ENCODE measurements around the gene EPHA2. TPM values are rescaled to one million over a fixed set of nuclear protein-coding genes. Genes with fewer than 3 reads are reported as not detected.

The EPHA2 gene
- total RNA-seq, 2 experiments from 2014 or later: 0.19 to 0.21 TPM

- ChIA-PET POLR2A (no interaction called here), CTCF (interaction anchor here (0.6 to 0.8 kb wide), 2 partner anchors 10 to 14 kb away, joined by 3 read pairs; no protein-coding TSS in a partner anchor)
- DNase-seq (no peak), ATAC-seq (no peak)
- H3K27ac Mint-ChIP-seq: peak overlapping the region; percentile 8
- H3K4me1 Mint-ChIP-seq: peaks cover 40% of the 10 kb centered on the region
- H3K4me3 Mint-ChIP-seq: no peak overlapping the region
- no peaks in the 10 kb centered on the region for H3K9me3 Mint-ChIP-seq (ENCODE audit: low read depth)
- H3K27me3 Mint-ChIP-seq: peaks cover 5% of the 10 kb centered on the region
- intact Hi-C loops (cut with DNase I, micrococcal nuclease): no loop called here
- H3K36me3 Mint-ChIP-seq (ENCODE audit: low read depth): no peaks in the 10 kb centered on the region
These were observed 2.5 kb downstream of the EPHA2 start for GRCh38 chr1:16153096-16153998.

GRCh38 chr1:16152481-16153087 lies 3.3 kb downstream of the EPHA2 start:
- DNase-seq: no peak
- Mint-ChIP-seq H3K4me1 (peaks cover 32% of the 10 kb centered on the region), H3K27me3 (peaks cover 5% of the 10 kb centered on the region), H3K36me3 (ENCODE audit: low read depth) (no peaks in the 10 kb centered on the region), H3K4me3 (no peak overlapping the region), H3K27ac (no peak overlapping the region), H3K9me3 (ENCODE audit: low read depth) (no peaks in the 10 kb centered on the region)
- intact Hi-C loops (cut with DNase I, micrococcal nuclease): no loop called here
- ChIA-PET CTCF (interaction anchor here (0.6 kb wide), 1 partner anchor 1145 kb away, joined by 4 read pairs; no protein-coding TSS in a partner anchor), POLR2A (no interaction called here)
- no peak for ATAC-seq

- H3K9me3 Mint-ChIP-seq (ENCODE audit: low read depth): no peaks in the 10 kb centered on the region
- no peaks in the 10 kb centered on the region for H3K36me3 Mint-ChIP-seq (ENCODE audit: low read depth)
- H3K27ac Mint-ChIP-seq: no peak overlapping the region
- H3K4me1 Mint-ChIP-seq: peaks cover 26% of the 10 kb centered on the region
- DNase-seq (no peak), ATAC-seq (no peak)
- intact Hi-C loops (cut with DNase I, micrococcal nuclease): no loop called here
- H3K4me3 Mint-ChIP-seq: no peak overlapping the region
- ChIA-PET POLR2A (no interaction called here), CTCF (interaction anchor here (0.6 kb wide), 1 partner anchor 1145 kb away, joined by 4 read pairs; no protein-coding TSS in a partner anchor)
- H3K27me3 Mint-ChIP-seq: peaks cover 5% of the 10 kb centered on the region
These were observed 3.9 kb downstream of the EPHA2 start for GRCh38 chr1:16151995-16152384.

- ChIA-PET POLR2A (no interaction called here), CTCF (no interaction called here)
- no peak overlapping the region for H3K27ac Mint-ChIP-seq
- H3K27me3 Mint-ChIP-seq: peaks cover 5% of the 10 kb centered on the region
- H3K4me3 Mint-ChIP-seq: no peak overlapping the region
- H3K4me1 Mint-ChIP-seq: peaks cover 20% of the 10 kb centered on the region
- no peak for DNase-seq
- ATAC-seq: no peak
- no peaks in the 10 kb centered on the region for H3K9me3 Mint-ChIP-seq (ENCODE audit: low read depth)
- H3K36me3 Mint-ChIP-seq (ENCODE audit: low read depth): no peaks in the 10 kb centered on the region
- intact Hi-C loops (cut with DNase I, micrococcal nuclease): no loop called here
These were observed 4.5 kb downstream of the EPHA2 start for GRCh38 chr1:16151196-16151994.

- Mint-ChIP-seq H3K4me3 (no peak overlapping the region), H3K27ac (no peak overlapping the region), H3K9me3 (ENCODE audit: low read depth) (no peaks in the 10 kb centered on the region), H3K4me1 (peaks cover 15% of the 10 kb centered on the region), H3K36me3 (ENCODE audit: low read depth) (no peaks in the 10 kb centered on the region), H3K27me3 (peaks cover 4% of the 10 kb centered on the region)
- intact Hi-C loops (cut with DNase I, micrococcal nuclease): no loop called here
- POLR2A ChIA-PET: no interaction called here
- DNase-seq (no peak), ATAC-seq (no peak)
- CTCF ChIA-PET: interaction anchor here (0.6 kb wide), 1 partner anchor 70 kb away, joined by 4 read pairs; no protein-coding TSS in a partner anchor
These were observed 5.4 kb downstream of the EPHA2 start for GRCh38 chr1:16150508-16150907.

GRCh38 chr1:16149702-16150488 lies 6.0 kb downstream of the EPHA2 start:
- ATAC-seq (no peak), DNase-seq (no peak)
- Mint-ChIP-seq H3K9me3 (ENCODE audit: low read depth) (no peaks in the 10 kb centered on the region), H3K4me1 (peaks cover 13% of the 10 kb centered on the region), H3K27me3 (peaks cover 4% of the 10 kb centered on the region), H3K27ac (no peak overlapping the region), H3K36me3 (ENCODE audit: low read depth) (no peaks in the 10 kb centered on the region), H3K4me3 (no peak overlapping the region)
- POLR2A ChIA-PET: no interaction called here
- CTCF ChIA-PET: interaction anchor here (0.6 to 1.0 kb wide), 3 partner anchors 69 to 810 kb away, joined by 3 to 4 read pairs (median 3); no protein-coding TSS in a partner anchor
- intact Hi-C loops (cut with DNase I, micrococcal nuclease): no loop called here

- ATAC-seq (no peak), DNase-seq (no peak)
- H3K4me1 Mint-ChIP-seq: peaks cover 6% of the 10 kb centered on the region
- intact Hi-C loops (cut with DNase I, micrococcal nuclease): no loop called here
- H3K27me3 Mint-ChIP-seq: peaks cover 4% of the 10 kb centered on the region
- ChIA-PET POLR2A (no interaction called here), CTCF (interaction anchor here (0.6 to 1.0 kb wide), 2 partner anchors 218 to 811 kb away, joined by 3 read pairs; no protein-coding TSS in a partner anchor)
- H3K36me3 Mint-ChIP-seq (ENCODE audit: low read depth): no peaks in the 10 kb centered on the region
- no peaks in the 10 kb centered on the region for H3K9me3 Mint-ChIP-seq (ENCODE audit: low read depth)
- H3K27ac Mint-ChIP-seq: no peak overlapping the region
- no peak overlapping the region for H3K4me3 Mint-ChIP-seq
These were observed 6.7 kb downstream of the EPHA2 start for GRCh38 chr1:16149146-16149545.

- POLR2A ChIA-PET: interaction anchor here (0.6 kb wide), 2 partner anchors 57 to 75 kb away, joined by 3 read pairs; no protein-coding TSS in a partner anchor
These were observed 7.4 kb downstream of the EPHA2 start for GRCh38 chr1:16148329-16149092.

GRCh38 chr1:16147156-16147926 lies 8.5 kb downstream of the EPHA2 start:
- ATAC-seq (no peak), DNase-seq (no peak)
- Mint-ChIP-seq H3K4me1 (no peaks in the 10 kb centered on the region), H3K27me3 (peaks cover 1% of the 10 kb centered on the region), H3K9me3 (ENCODE audit: low read depth) (no peaks in the 10 kb centered on the region), H3K4me3 (no peak overlapping the region), H3K27ac (no peak overlapping the region), H3K36me3 (ENCODE audit: low read depth) (no peaks in the 10 kb centered on the region)
- ChIA-PET POLR2A (no interaction called here), CTCF (interaction anchor here (0.9 kb wide), 1 partner anchor 72 kb away, joined by 3 read pairs; no protein-coding TSS in a partner anchor)
- intact Hi-C loops (cut with DNase I, micrococcal nuclease): no loop called here

More at GRCh38 chr1:16148329-16149092, 7.4 kb downstream of the EPHA2 start:
- H3K9me3 Mint-ChIP-seq (ENCODE audit: low read depth): no peaks in the 10 kb centered on the region
- intact Hi-C loops (cut with DNase I, micrococcal nuclease): no loop called here
- DNase-seq (no peak), ATAC-seq (no peak)
- H3K4me1 Mint-ChIP-seq: peaks cover 2% of the 10 kb centered on the region
- peaks cover 4% of the 10 kb centered on the region for H3K27me3 Mint-ChIP-seq
- no peak overlapping the region for H3K27ac Mint-ChIP-seq
- CTCF ChIA-PET: interaction anchor here (0.6 to 1.0 kb wide), 2 partner anchors 25 to 218 kb away, joined by 3 read pairs; no protein-coding TSS in a partner anchor
- H3K4me3 Mint-ChIP-seq: no peak overlapping the region
- H3K36me3 Mint-ChIP-seq (ENCODE audit: low read depth): no peaks in the 10 kb centered on the region

Data from activated CD4-positive, alpha-beta T cell treated with anti-CD3 and anti-CD28 coated beads for 36 hours (primary cell).